ENCODE data around the gene LRRC8A. TPM values are rescaled to one million over a fixed set of nuclear protein-coding genes. Genes with fewer than 3 reads are reported as not detected.

The LRRC8A gene
- total and polyA plus RNA-seq, 2 of the 13 experiments (the other 11 are each of a cell fraction or from before 2014, with no cell fraction given): 16.1 to 40.6 TPM

DNA sequence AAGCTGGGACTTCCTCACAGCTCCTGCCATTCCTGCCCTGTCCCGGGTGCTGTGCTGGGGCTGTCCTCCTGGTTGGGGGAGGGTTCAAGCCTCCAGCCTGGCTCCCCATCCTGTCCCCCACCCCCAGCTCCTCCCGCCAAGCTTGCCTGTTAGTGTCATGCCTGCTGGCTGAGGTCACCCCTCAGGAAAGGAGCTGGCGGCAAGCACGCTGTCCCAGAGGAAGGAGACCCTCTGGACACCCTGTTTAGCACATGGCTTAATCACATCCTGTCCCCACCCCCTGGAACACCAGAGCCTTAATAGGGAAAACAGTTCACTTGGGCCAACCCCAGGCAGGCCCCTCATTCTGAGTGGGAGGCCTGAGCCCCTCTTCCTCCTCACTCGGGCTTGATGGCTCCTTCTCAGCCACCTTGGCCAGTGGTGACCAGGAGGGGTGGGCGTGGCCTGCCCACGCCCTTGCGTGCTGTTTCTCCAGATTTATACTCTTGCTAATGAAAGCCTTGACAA, 29.6 kb downstream of the LRRC8A start (continued):
- TF ChIP-seq ZSCAN9 (CRISPR knock-in tag; IDR thresholded peaks at IDR 0.05; ENCODE audit: borderline replicate concordance) (peak; percentile 19; the same call in 1 of the 2 replicates), ZFP37 (CRISPR knock-in tag; IDR thresholded peaks at IDR 0.05; ENCODE audit: borderline replicate concordance) (0 out of 2 replicates have a peak, but pooled peaks have one; percentile 21), ZNF572 (CRISPR knock-in tag; IDR thresholded peaks at IDR 0.05) (no peak), SALL1 (CRISPR knock-in tag; IDR thresholded peaks at IDR 0.05) (peak; percentile 46; the same call in 1 of the 2 replicates), SMARCC2 (IDR thresholded peaks at IDR 0.05) (no peak), HNRNPL (IDR thresholded peaks at IDR 0.05; ENCODE audit: low read depth, low read length) (no peak), SOX5 (CRISPR knock-in tag; IDR thresholded peaks at IDR 0.05; ENCODE audit: borderline replicate concordance) (peak; percentile 58; the same call in 1 of the 2 replicates), JUN (CRISPR knock-in tag; IDR thresholded peaks at IDR 0.05) (no peak), GTF3A (CRISPR knock-in tag; conservative IDR thresholded peaks at IDR 0.05) (no peak), PPARG (CRISPR knock-in tag; conservative IDR thresholded peaks at IDR 0.05) (0 out of 2 replicates have a peak, but pooled peaks have one; percentile 8), GABPB1 (CRISPR knock-in tag; IDR thresholded peaks at IDR 0.05) (no peak)
- TF ChIP-seq, protein P1, sequence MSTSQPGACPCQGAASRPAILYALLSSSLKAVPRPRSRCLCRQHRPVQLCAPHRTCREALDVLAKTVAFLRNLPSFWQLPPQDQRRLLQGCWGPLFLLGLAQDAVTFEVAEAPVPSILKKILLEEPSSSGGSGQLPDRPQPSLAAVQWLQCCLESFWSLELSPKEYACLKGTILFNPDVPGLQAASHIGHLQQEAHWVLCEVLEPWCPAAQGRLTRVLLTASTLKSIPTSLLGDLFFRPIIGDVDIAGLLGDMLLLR (CRISPR knock-in tag; IDR thresholded peaks at IDR 0.05): no peak
- TF ChIP-seq, protein P2, sequence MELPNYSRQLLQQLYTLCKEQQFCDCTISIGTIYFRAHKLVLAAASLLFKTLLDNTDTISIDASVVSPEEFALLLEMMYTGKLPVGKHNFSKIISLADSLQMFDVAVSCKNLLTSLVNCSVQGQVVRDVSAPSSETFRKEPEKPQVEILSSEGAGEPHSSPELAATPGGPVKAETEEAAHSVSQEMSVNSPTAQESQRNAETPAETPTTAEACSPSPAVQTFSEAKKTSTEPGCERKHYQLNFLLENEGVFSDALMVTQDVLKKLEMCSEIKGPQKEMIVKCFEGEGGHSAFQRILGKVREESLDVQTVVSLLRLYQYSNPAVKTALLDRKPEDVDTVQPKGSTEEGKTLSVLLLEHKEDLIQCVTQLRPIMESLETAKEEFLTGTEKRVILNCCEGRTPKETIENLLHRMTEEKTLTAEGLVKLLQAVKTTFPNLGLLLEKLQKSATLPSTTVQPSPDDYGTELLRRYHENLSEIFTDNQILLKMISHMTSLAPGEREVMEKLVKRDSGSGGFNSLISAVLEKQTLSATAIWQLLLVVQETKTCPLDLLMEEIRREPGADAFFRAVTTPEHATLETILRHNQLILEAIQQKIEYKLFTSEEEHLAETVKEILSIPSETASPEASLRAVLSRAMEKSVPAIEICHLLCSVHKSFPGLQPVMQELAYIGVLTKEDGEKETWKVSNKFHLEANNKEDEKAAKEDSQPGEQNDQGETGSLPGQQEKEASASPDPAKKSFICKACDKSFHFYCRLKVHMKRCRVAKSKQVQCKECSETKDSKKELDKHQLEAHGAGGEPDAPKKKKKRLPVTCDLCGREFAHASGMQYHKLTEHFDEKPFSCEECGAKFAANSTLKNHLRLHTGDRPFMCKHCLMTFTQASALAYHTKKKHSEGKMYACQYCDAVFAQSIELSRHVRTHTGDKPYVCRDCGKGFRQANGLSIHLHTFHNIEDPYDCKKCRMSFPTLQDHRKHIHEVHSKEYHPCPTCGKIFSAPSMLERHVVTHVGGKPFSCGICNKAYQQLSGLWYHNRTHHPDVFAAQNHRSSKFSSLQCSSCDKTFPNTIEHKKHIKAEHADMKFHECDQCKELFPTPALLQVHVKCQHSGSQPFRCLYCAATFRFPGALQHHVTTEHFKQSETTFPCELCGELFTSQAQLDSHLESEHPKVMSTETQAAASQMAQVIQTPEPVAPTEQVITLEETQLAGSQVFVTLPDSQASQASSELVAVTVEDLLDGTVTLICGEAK (IDR thresholded peaks at IDR 0.05): no peak
- TF ChIP-seq, protein P2 (CRISPR knock-in tag; IDR thresholded peaks at IDR 0.05): no peak
- TF ChIP-seq, protein P3, sequence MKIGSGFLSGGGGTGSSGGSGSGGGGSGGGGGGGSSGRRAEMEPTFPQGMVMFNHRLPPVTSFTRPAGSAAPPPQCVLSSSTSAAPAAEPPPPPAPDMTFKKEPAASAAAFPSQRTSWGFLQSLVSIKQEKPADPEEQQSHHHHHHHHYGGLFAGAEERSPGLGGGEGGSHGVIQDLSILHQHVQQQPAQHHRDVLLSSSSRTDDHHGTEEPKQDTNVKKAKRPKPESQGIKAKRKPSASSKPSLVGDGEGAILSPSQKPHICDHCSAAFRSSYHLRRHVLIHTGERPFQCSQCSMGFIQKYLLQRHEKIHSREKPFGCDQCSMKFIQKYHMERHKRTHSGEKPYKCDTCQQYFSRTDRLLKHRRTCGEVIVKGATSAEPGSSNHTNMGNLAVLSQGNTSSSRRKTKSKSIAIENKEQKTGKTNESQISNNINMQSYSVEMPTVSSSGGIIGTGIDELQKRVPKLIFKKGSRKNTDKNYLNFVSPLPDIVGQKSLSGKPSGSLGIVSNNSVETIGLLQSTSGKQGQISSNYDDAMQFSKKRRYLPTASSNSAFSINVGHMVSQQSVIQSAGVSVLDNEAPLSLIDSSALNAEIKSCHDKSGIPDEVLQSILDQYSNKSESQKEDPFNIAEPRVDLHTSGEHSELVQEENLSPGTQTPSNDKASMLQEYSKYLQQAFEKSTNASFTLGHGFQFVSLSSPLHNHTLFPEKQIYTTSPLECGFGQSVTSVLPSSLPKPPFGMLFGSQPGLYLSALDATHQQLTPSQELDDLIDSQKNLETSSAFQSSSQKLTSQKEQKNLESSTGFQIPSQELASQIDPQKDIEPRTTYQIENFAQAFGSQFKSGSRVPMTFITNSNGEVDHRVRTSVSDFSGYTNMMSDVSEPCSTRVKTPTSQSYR (CRISPR knock-in tag; IDR thresholded peaks at IDR 0.05; ENCODE audit: borderline replicate concordance): peak; percentile 24; the same call in 1 of the 2 replicates
- TF ChIP-seq, protein P4, sequence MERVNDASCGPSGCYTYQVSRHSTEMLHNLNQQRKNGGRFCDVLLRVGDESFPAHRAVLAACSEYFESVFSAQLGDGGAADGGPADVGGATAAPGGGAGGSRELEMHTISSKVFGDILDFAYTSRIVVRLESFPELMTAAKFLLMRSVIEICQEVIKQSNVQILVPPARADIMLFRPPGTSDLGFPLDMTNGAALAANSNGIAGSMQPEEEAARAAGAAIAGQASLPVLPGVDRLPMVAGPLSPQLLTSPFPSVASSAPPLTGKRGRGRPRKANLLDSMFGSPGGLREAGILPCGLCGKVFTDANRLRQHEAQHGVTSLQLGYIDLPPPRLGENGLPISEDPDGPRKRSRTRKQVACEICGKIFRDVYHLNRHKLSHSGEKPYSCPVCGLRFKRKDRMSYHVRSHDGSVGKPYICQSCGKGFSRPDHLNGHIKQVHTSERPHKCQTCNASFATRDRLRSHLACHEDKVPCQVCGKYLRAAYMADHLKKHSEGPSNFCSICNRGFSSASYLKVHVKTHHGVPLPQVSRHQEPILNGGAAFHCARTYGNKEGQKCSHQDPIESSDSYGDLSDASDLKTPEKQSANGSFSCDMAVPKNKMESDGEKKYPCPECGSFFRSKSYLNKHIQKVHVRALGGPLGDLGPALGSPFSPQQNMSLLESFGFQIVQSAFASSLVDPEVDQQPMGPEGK (CRISPR knock-in tag; IDR thresholded peaks at IDR 0.05): peak; percentile 76
